T-helper 2 cell (primary cell): ENCODE data around the gene OASL.

Source experiments
- DNase-seq, 5 experiments: peaks; one replicate each; pipeline versions ENCODE4 v3.0.0 to v3.0.0-alpha.2; 2012 to 2022

OASL gene

DNA sequence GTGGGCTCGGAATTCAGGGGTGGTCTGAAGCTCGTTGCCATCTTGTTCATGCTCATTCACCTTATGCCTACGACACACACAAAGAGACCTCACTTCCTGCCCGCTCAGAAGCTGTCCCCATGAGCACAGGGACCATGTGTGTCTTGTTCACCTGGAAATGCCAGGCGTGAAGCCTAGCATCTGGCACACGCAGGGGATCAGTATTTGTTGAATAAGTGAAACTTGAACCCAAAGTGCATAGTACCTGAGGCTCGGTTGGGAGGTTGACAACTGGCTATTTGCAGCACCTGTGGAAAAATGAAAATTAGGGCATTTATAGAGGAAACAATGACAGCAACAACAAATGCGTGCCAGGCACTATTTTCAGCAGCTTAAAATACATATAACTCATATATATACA is 28.2 kb downstream of the OASL start:
- no peak for DNase-seq

DNA sequence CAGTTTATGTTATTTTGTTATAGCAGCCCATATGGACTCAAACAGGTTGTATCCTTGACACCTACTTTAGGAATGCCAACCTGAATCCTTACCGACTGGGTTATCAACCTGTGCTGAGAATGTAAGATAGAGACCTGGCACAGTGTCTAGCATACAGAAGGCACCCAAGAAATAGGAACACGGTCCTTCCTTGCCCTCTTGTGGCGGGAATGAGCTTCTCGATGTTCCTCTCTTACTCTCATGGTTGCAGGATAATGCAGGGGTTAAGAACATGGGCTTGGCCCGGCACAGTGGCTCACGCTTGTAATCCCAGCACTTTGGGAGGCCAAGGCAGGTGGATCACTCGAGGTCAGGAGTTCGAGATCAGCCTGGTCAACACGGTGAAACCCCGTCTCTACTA is 29.3 kb downstream of the OASL start:
- DNase-seq = no peak

DNA sequence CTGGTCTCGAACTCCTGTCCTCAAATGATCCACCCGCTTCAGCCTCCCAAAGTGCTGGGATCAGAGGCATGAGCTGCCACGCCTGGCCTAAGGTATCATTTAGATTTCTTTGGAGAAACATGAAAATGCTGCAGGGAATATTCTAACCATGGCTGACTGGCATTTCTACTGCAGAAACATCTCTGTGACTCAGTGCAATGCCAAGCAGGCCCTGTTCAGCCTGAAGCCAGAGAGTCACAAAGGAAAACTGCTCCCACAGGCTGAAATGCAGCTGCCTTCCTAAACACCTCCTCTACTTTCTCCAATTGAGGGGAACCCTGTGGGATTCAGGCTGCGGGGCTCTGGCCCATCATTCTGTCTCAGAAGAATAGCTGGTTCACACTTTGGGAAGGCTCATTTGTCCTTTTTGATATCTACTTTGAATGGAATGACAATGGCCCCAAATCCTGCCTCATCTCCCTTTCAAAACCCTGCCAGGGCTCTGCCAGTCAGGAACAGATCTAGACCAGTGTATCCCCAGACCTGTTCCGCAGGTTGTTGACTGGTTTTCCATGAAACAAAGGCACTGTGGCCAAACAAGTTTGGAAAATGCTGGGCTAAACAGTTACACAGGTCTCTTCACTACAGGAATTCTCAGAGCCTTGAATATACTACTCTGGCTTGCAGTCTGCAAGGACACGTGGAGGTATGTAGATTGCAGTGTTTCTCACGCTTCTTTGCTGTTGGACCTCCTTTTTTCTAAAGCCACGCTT is 30.5 kb downstream of the OASL start:
- no peak for DNase-seq

DNA sequence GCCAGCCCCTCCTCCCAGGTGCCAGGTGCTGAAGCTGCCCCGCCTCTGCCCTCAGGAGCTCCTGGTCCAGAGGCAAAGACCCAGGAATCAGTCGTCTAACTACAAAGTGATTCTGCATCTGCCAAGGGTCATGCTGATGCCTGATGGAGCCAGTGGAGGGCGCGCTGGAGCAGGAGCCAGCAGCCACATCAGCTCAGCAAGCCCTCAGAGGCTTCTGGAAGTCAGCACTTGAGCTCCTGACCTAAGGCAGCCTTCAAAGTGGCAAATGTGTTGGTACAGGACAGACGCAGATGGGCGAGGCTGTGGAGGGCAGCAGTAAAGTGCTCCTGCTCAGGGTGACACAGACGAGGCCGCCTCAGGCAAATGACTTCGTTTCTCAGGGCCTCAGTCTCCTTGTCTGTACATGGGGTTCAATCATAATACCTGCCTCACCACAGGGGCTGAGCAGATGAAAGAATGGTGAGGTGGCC is 33.7 kb downstream of the OASL start:
- peak in 2 of 5 experiments; percentile 37 to 75 for DNase-seq

DNA sequence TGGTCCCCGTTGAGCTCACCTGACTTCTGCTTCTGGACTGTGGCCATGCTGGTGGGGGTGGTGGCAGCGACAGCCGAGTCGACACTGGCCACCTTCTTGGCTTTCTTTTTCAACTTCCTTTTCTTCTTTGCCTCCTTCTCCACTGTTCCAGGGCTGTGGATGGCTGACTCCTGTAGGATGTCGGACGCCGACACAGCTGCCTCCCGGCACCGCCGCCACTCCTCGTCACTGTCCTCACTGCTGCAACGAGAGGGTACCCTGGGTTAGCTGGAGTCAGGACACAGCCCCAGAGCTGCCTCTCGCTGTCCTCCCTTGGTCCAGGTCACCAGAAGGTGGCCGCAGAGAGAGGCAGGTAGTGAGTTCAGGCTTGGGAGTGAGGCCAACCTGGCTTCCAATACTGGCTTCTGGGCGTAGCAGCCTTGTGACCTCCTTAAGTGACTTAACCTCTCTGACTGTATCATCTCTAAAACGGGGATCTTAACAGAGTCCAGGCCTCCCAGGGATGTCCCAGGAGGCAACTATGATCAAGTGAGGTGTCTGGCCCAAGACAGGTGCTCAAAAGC is 34.7 kb downstream of the OASL start:
- DNase-seq = no peak

DNA sequence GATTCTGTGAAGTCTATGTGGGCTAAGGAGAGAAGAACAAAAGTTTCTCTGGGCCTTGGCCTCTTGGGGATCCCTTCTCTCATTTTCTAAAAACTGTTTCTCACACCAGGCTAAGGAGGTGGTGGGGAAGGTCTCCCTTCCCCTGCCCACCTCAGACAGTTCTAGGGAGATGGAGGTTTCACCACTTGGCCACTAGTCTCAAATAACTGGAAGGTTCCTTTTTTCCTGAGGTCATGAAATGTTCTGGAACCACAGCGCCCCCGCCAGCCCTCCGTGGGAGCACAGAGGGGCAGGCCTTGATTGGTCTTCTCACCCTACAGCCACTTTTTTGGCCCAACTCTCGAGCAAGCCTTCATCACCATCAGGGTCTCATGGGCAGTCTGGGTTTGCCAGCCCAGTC is 35.4 kb downstream of the OASL start:
- no peak for DNase-seq

DNA sequence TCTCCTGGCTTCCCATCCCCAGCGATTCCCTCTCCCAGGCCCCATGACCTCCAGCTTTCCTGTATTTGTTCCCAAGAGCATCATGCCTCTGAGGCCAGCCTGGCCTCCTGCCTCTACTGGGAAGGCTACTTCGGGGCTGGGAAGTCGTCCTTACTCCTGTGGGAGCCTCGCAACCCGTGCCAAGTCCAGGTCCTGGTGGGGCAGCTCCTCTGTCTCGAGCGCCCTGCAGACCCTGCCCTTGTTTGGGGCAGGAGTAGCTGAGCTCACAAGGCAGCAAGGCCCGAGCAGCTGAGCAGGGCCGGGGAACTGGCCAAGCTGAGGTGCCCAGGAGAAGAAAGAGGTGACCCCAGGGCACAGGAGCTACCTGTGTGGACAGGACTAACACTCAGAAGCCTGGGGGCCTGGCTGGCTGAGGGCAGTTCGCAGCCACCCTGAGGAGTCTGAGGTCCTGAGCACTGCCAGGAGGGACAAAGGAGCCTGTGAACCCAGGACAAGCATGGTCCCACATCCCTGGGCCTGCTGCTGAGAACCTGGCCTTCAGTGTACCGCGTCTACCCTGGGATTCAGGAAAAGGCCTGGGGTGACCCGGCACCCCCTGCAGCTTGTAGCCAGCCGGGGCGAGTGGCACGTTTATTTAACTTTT is 37.1 kb downstream of the OASL start:
- DNase-seq = no peak

DNA sequence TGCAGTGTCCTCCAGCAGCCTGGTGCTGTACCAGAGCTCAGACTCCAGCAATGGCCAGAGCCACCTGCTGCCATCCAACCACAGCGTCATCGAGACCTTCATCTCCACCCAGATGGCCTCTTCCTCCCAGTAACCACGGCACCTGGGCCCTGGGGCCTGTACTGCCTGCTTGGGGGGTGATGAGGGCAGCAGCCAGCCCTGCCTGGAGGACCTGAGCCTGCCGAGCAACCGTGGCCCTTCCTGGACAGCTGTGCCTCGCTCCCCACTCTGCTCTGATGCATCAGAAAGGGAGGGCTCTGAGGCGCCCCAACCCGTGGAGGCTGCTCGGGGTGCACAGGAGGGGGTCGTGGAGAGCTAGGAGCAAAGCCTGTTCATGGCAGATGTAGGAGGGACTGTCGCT is 38.0 kb downstream of the OASL start:
- DNase-seq = no peak

DNA sequence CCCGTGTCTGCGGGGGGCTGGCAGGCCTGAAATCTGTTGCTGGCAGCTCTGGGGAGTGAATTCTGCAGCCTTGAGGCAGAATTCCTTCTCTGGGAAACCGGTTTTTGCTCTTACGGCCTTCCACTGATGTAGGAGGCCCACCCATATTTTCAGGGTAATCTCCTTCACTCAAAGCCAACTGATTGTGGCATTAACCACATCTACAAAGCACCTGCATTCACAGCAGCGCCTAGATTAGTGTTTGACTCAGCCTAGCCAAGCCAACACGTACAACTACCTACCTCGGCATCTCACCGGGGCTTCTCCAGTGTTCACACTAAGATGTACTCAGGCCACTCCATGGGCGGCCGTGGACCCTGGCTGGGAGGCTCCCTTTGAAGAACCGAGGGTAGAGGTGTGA is 38.5 kb downstream of the OASL start:
- no peak for DNase-seq

DNA sequence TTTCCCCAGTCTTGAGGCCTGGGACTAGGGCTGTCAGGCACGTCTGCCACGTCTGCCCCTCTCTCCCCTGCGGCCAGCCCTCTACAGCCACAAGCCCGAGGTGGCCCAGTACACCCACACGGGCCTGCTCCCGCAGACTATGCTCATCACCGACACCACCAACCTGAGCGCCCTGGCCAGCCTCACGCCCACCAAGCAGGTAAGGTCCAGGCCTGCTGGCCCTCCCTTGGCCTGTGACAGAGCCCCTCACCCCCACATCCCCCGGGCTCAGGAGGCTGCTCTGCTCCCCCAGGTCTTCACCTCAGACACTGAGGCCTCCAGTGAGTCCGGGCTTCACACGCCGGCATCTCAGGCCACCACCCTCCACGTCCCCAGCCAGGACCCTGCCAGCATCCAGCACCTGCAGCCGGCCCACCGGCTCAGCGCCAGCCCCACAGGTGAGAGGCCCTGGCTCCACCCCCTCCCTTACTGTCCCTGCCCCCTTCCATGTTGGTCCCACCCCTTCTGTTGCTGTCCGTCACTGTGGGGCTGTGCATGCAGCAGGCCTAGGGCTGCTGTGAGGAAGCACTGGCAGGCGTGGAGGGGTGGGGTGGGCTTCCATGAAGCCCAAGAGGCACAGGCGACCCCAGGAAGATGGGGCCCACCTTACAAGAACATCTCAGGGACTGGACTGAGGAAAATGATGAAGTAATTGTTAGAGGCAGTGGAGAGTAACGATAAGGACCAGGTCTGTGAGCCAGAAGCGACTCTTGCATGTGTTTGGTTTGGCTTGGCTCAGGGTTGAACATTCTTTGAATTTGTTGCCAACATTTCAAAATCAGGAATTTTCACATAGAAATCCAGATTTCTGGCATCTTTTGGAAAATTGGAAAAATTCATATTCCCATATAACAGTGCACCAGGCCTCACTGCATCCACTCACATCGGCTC is 39.6 kb downstream of the OASL start:
- no peak for DNase-seq

DNA sequence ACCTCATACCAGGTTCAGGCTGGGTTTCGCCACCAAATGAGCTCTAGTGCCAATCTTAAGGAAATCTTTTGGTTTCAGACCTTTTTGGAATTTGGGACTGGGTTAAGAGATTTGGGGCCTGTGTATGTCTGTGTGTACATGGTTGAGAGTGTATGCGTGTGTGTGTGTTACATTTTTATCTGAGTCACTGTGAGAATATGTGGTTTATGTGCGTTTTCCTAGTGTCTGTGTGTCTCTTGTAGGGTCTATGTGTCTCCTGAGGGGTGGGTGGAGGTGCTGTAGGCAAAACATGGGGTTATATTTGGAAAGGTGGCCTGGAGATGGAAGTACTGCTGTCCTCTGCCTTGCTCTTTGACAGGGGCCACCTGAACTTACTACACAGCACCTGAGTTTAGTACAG is 40.6 kb downstream of the OASL start:
- no peak for DNase-seq

DNA sequence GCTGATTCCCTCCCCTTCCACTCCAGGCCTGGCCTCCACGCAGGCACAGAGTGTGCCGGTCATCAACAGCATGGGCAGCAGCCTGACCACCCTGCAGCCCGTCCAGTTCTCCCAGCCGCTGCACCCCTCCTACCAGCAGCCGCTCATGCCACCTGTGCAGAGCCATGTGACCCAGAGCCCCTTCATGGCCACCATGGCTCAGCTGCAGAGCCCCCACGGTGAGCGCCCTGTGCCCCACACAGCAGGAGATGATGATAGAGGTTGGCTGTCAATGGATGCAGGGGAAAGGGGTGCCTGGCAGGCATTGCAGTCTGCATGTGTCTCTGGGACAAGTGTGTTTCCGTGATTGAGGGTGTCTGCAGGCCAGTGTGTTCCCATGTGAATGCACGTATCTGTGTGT is 41.6 kb downstream of the OASL start:
- no peak for DNase-seq

DNA sequence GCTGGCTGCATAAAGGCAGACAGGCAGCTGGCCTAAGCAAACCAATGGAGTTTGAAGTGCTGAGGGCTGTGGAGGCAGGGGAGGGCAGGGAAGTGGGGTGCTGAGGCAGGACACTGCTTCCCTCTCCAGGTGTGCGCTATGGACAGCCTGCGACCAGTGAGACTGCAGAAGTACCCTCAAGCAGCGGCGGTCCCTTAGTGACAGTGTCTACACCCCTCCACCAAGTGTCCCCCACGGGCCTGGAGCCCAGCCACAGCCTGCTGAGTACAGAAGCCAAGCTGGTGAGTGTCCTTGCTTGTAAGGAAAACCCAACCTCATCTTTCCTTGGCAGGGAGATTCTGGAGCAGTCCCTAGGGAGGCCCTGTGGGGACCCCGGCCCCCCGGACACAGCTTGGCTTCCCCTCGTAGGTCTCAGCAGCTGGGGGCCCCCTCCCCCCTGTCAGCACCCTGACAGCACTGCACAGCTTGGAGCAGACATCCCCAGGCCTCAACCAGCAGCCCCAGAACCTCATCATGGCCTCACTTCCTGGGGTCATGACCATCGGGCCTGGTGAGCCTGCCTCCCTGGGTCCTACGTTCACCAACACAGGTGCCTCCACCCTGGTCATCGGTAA is 42.8 kb downstream of the OASL start:
- no peak for DNase-seq

DNA sequence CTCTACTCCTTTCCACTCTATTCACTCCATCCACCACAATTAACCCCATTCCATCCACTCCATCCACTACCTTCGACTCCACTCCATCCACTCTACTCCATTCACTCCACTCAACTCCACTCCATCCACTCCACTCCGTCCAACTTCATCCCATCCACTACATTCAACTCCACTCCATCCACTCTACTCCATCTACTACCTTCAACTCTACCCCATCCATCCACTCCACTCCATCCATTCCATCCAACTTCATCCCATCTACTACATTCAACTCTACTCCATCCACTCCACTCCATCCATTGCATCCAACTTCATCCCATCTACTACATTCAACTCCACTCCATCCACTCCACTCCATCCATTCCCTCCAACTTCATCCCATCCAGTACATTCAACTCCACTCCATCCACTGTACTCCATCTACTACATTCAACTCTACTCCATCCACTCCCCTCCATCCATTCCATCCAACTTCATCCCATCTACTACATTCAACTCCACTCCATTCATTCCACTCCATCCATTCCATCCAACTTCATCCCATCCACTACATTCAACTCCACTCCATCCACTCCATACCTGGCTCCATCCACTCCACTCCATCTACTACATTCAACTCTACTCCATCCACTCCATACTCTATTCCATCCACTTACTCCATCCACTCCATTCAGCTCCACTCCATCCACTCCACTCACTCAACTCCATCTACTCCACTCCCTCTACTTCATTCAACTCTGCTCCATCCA is 44.3 kb downstream of the OASL start:
- DNase-seq = no peak

DNA sequence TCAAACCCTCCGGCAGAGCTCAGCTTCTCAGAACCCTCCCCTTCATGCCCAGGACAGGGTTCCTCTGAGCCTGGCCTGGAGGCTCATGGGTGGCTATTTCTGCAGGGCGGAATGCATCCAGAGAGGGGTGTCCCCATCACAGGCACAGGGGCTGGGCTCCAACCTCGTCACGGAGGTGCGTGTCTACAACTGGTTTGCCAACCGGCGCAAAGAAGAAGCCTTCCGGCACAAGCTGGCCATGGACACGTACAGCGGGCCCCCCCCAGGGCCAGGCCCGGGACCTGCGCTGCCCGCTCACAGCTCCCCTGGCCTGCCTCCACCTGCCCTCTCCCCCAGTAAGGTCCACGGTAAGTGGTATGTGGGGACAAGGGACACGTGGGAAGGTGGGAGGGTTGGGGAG is 45.0 kb downstream of the OASL start:
- no peak for DNase-seq

DNA sequence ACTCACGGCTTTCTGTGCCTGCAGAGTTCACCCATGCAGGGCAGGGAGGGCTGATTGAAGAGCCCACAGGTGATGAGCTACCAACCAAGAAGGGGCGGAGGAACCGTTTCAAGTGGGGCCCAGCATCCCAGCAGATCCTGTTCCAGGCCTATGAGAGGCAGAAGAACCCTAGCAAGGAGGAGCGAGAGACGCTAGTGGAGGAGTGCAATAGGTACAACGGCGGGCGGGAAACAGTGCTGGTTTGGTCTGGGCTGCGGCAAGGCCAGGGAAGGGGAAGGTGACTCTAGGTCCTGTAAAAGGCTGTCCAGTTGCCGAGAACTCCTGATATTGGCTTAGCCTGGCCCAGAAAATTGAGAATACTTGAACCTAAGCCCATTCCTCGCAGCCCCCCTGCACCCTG is 45.5 kb downstream of the OASL start:
- no peak for DNase-seq

DNA sequence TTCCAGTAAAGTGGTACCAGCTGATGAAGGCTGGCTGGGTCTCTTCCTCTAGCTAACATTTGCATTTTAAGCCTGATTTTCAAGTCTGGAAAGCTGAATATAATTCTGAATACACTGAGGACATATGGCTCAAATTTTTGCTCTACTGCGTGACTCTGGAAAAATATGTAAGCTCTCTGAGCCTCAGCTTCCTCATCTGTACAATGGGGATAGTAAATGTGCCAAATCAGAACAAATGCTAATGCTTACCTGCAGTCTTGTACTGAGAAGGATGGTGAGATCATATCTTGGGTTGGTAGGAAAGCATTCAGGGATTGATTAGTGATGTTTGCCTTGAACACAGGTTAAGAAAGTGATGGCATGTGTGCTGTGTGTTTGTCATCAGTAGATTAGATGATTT is 46.1 kb downstream of the OASL start:
- no peak for DNase-seq

DNA sequence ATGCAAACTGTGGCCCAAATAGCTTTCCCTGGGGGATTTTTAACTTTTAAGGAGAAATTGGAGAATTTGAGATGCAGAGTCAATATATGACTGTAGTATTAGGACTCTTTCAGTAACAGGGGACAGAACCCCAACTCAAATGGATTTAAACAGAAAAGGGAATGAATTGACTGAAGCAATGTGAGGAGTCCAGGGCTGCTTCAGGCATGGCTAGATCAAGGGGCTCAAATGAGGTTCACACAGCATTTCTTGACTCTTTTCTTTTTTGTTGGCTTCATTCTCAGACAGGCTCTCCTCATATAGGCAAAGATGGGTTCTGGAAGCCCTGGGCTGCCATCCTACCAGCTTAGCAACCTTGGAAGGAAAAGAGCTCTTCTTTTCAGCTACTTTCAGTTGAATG is 47.1 kb downstream of the OASL start:
- no peak for DNase-seq

DNA sequence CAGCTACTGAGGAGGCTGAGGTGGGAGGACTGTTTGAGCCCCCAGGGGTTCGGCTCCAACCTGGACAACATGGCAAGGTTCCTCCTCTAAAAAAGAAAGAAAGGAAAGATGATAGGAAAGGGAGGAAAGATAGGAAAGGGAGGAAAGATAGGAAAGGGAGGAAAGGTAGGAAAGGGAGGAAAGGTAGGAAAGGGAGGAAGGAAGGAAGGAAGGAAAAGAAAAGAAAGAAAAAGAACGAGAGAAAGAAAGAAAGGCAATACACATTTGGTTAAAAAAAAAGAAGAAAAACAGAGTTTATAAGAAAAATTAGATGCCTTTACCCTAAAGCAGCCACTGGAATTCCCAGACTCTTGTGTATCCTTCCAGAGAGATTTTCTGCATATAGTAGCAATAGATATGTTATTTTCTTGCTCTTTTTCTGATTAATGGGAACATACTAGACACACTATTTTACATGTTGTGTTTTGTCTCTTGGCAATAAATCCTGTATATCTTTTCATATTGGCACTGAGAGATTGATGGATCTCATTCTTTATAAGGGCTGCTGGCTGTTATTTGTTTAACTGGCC is 48.5 kb downstream of the OASL start:
- DNase-seq = no peak

DNA sequence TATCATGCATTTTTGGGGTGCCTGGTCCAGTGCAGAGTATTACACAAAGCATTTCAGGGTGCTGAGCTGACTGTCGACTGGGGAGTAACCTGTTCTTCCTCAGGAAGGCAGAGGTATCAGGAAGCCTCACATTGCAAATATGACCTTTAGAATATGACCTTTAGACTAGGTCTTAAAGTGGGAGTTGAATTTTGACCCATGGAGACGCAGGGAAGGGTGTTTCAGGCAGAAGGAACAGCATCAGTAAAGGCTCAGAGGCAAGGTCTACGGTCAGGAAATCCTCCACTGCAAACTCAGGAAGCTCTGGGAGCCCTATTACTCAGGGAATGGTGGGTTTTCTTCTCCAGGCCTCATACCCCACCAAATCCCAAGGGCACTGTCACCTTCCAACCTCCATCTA is 49.4 kb downstream of the OASL start:
- no peak for DNase-seq

DNA sequence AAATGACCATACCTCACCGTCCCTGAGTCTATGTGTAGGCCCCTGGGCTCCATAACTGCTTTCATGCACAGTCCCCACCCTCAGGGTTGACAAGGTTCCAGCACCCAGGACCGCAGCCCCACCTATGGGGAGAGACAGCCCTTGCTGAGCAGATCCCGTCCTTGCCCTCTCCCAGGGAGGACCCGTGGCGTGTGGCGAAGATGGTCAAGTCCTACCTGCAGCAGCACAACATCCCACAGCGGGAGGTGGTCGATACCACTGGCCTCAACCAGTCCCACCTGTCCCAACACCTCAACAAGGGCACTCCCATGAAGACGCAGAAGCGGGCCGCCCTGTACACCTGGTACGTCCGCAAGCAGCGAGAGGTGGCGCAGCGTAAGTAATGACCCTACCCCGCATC is 50.4 kb downstream of the OASL start:
- DNase-seq = no peak

DNA sequence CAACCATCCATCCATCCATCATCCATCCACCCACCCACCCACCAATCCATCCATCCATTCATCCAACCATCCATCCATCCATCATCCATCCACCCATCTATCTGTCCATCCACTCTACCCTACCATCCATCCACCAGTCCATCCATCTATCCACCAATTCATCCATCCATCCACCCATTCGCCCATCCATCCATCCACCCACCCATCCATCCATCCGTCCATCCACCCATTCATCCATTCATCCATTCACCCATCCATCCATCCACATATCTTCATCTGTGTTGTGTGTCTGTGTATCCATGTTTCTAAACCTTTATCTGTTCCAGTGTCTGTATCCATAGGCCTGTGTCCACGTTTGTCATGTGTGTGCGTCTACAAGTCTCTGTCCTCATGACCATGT is 50.8 kb downstream of the OASL start:
- no peak for DNase-seq
